K562 (cell line): ENCODE results near the gene SEMA5A. TPM values are rescaled to one million over a fixed set of nuclear protein-coding genes. Genes with fewer than 3 reads are reported as not detected.

ENCODE experiments used
- ATAC-seq: fragments of 200-7000 bp; cut with Tn5 transposase; 3 replicates; pipeline ENCODE4 v1.9.1; 2020; ENCODE audit warnings: moderate library complexity
- Bru-seq: library from RNA; stranded (reverse); fragments of 400-500 nt; gene quantifications from one replicate; lab custom pipeline; 2021; lab: Mats Ljungman, UMichigan
- BruChase-seq, 2 experiments: library from RNA; stranded (reverse); fragments of 400-500 nt; gene quantifications; one replicate each; lab custom pipeline; 2021; lab: Mats Ljungman, UMichigan
- BruUV-seq: library from RNA; stranded (reverse); fragments of 400-500 nt; replicated peaks from 2 replicates; lab custom pipeline; 2021; lab: Mats Ljungman, UMichigan
- CTCF ChIA-PET: fragments of 300-600 bp; formaldehyde crosslinking; extraction: SDS; loops from one replicate; lab custom pipeline; 2021; ENCODE audit warnings: low intra/inter-chr PET ratio; lab: Yijun Ruan, JAX
- POLR2A ChIA-PET: fragments of 300-600, 350-650 bp; sonication (Branson Sonifier 250); formaldehyde crosslinking; extraction: SDS; loops from one replicate; lab custom pipeline; 2021; ENCODE audit warnings: antibody characterized with exemption, inconsistent platforms; lab: Yijun Ruan, JAX
- DNase-seq, 4 experiments: peaks; one replicate each; pipeline versions ENCODE4 v3.0.0 to v3.0.0-alpha.2; 2011 to 2018; ENCODE audit warnings: low spot score in 3 of 4, mixed read lengths in 3 of 4; ENCODE audit errors: extremely low read depth in 1 of 4
- FAIRE-seq: peaks from 2 replicates; lab custom pipeline; 2011; peaks lifted over from hg19 to GRCh38; lab: Jason Lieb, UNC
- H2AFZ ChIP-seq: 2 replicates; pipeline ENCODE4 v1.6.0; 2011; ENCODE audit warnings: low read depth, low read length, control low read depth, inconsistent platforms
- H3K27ac ChIP-seq: fragments of 200-600 bp; 3 replicates; pipeline ENCODE4 v1.8.0; 2011; ENCODE audit warnings: low read depth, mild to moderate bottlenecking, control low read depth, inconsistent platforms, low read length, moderate library complexity, mixed read lengths; ENCODE audit errors: extremely low read depth
- H3K27me3 ChIP-seq, 2 experiments: fragments of 300-600 bp in 1 of 2; 2 replicates in 1 of 2; 3 replicates in 1 of 2; pipeline versions ENCODE4 v1.6.0 to v1.8.0; 2011; ENCODE audit warnings: inconsistent platforms in 2 of 2, low read length in 2 of 2, mild to moderate bottlenecking in 1 of 2, mixed read lengths in 1 of 2, moderate library complexity in 1 of 2; ENCODE audit not compliant: control insufficient read depth in 2 of 2, insufficient read depth in 2 of 2
- H3K36me3 ChIP-seq: fragments of 300-600 bp; 3 replicates; pipeline ENCODE4 v1.8.0; 2011; ENCODE audit warnings: mild to moderate bottlenecking, low read length, inconsistent platforms; ENCODE audit not compliant: control insufficient read depth, insufficient read depth
- H3K4me1 ChIP-seq, 2 experiments: fragments of 200-600 bp in 1 of 2; replicated peaks in 1 of 2; 2 replicates in 1 of 2; 3 replicates in 1 of 2; pipeline versions ENCODE4 v1.5.1 to v1.8.0; 2011; ENCODE audit warnings: inconsistent platforms in 2 of 2, low read length in 2 of 2, mild to moderate bottlenecking in 1 of 2, mixed read lengths in 1 of 2, moderate library complexity in 1 of 2; ENCODE audit not compliant: control insufficient read depth in 2 of 2, insufficient read depth in 2 of 2
- H3K4me2 ChIP-seq: 2 replicates; pipeline ENCODE4 v1.6.1; 2011; ENCODE audit warnings: low read length, control low read depth, inconsistent platforms, mixed read lengths; ENCODE audit not compliant: insufficient read depth
- H3K4me3 ChIP-seq: fragments of 200-600 bp; sonication (generic), shearing (Covaris generic); 2 replicates; pipeline ENCODE4 v1.5.1; 2016; ENCODE audit warnings: control low read depth, inconsistent platforms
- H3K79me2 ChIP-seq: fragments of 200-600 bp; 3 replicates; pipeline ENCODE4 v1.8.0; 2011; ENCODE audit warnings: low read length, inconsistent platforms; ENCODE audit not compliant: control insufficient read depth, insufficient read depth
- H3K9ac ChIP-seq, 2 experiments: 2 replicates each; pipeline versions ENCODE4 v1.6.0 to v1.6.1; 2011; ENCODE audit warnings: low read depth in 2 of 2, low read length in 2 of 2, control low read depth in 1 of 2, inconsistent platforms in 1 of 2, mild to moderate bottlenecking in 1 of 2, mixed read lengths in 1 of 2; ENCODE audit not compliant: insufficient read depth in 1 of 2
- H3K9me1 ChIP-seq: one replicate; pipeline ENCODE4 v1.6.0; 2011; ENCODE audit warnings: inconsistent platforms, mild to moderate bottlenecking, low read length, moderate library complexity; ENCODE audit not compliant: control insufficient read depth, insufficient read depth
- H3K9me3 ChIP-seq: replicated peaks from 2 replicates; pipeline ENCODE4 v1.5.1; 2011; ENCODE audit warnings: low read depth, low read length, inconsistent platforms; ENCODE audit not compliant: control insufficient read depth, insufficient read depth
- H4K20me1 ChIP-seq: replicated peaks from 2 replicates; pipeline ENCODE4 v1.6.1; 2011; ENCODE audit warnings: low read length, inconsistent platforms, mixed read lengths; ENCODE audit not compliant: control insufficient read depth, insufficient read depth
- DDX20 ChIP-seq: fragments of 450-650 bp; IDR thresholded peaks from 2 replicates; pipeline ENCODE4 v1.6.1; 2016; ENCODE audit warnings: missing genetic modification characterization, low read depth, mild to moderate bottlenecking, missing compliant biosample characterization, moderate library complexity
- JUND ChIP-seq, 2 experiments: IDR thresholded peaks; 2 replicates in 1 of 2; 3 replicates in 1 of 2; pipeline ENCODE4 v1.6.1; 2011; ENCODE audit warnings: borderline replicate concordance in 2 of 2, low read depth in 2 of 2, low read length in 2 of 2, improper control_type of control experiment in 1 of 2, missing biosample characterization in 1 of 2, missing genetic modification characterization in 1 of 2, missing genetic modification reagents in 1 of 2
- KDM1A ChIP-seq, 2 experiments: fragments of 450-650 bp; IDR thresholded peaks; 2 replicates each; pipeline ENCODE4 v1.6.1; 2016; ENCODE audit warnings: mild to moderate bottlenecking in 2 of 2
- POLR3A ChIP-seq: IDR thresholded peaks from 2 replicates; pipeline ENCODE4 v1.6.1; 2011; ENCODE audit warnings: borderline replicate concordance, mild to moderate bottlenecking, moderate library complexity; ENCODE audit not compliant: insufficient read length, insufficient read depth; ENCODE audit errors: extremely low read depth
- WGBS: fragments of 100-300 bp; shearing (Covaris generic); methylation state at CpG from one replicate; pipeline ENCODE4 v1.1.6; 2016; ENCODE audit warnings: low coverage, mixed read lengths; ENCODE audit not compliant: insufficient coverage; ENCODE audit errors: missing lambda C conversion rate; 5-methylcytosine and 5-hydroxymethylcytosine counted together
- in situ Hi-C: fragments of 300-500 bp; cut with MboI; formaldehyde crosslinking; loops from 4 replicates; pipeline ENCODE4 v1.15.0; 2018; ENCODE audit warnings: inconsistent platforms, mixed read lengths
- intact Hi-C: fragments of 100-400 bp; cut with micrococcal nuclease; formaldehyde crosslinking; loops from 2 replicates; pipeline ENCODE4 v1.14.2; 2022
- long read RNA-seq, 3 experiments: library from polyadenylated mRNA in 2 of 3; library from RNA in 1 of 3; unstranded in 2 of 3; stranded (forward) in 1 of 3; transcript quantifications; one replicate each; pipeline ENCODE4 v2.0.0, GENCODE V29; 2019 to 2022
- polyA minus RNA-seq, 3 experiments: library from RNA; depleted of rRNA, polyadenylated mRNA; stranded (reverse); fragments of >200 nt; gene quantifications; 2 replicates each; pipeline ENCODE4 v1.2.3, GENCODE V29; 2011
- polyA plus RNA-seq, 8 experiments: library from polyadenylated mRNA; depleted of rRNA in 4 of 8; stranded (reverse) in 5 of 8; unstranded in 3 of 8; fragments of >200 nt; fragmentation: Nextera tagmentation in 2 of 8; fragmentation: Illumina TruSeq in 1 of 8; extraction: Ambion mirVana in 2 of 8; extraction: Trizol in 1 of 8; gene quantifications; 2 replicates each; pipeline versions ENCODE4 v1.2.1 to v1.2.3, GENCODE V29; 2011 to 2014; ENCODE audit warnings: inconsistent platforms in 1 of 8, missing spikeins in 1 of 8
- total RNA-seq, 7 experiments: library from RNA; depleted of rRNA in 6 of 7; stranded (reverse); fragments of >200 nt in 6 of 7; fragmentation: Illumina TruSeq in 2 of 7; extraction: Trizol in 2 of 7; gene quantifications; 2 replicates each; pipeline versions ENCODE4 v1.2.1 to v1.2.3, GENCODE V29; 2011 to 2021; ENCODE audit warnings: low replicate concordance in 1 of 7
- TF ChIP-seq, protein P1 (sequence below), 2 experiments: IDR thresholded peaks; 2 replicates each; pipeline ENCODE4 v1.6.1; 2011; ENCODE audit warnings: borderline replicate concordance in 1 of 2, control low read depth in 1 of 2, low read depth in 1 of 2, low read length in 1 of 2, mild to moderate bottlenecking in 1 of 2, mixed read lengths in 1 of 2, moderate library complexity in 1 of 2; ENCODE audit not compliant: insufficient read depth in 1 of 2, insufficient read length in 1 of 2, poor library complexity in 1 of 2, severe bottlenecking in 1 of 2; ENCODE audit errors: extremely low read depth in 1 of 2

The SEMA5A gene, protein sequence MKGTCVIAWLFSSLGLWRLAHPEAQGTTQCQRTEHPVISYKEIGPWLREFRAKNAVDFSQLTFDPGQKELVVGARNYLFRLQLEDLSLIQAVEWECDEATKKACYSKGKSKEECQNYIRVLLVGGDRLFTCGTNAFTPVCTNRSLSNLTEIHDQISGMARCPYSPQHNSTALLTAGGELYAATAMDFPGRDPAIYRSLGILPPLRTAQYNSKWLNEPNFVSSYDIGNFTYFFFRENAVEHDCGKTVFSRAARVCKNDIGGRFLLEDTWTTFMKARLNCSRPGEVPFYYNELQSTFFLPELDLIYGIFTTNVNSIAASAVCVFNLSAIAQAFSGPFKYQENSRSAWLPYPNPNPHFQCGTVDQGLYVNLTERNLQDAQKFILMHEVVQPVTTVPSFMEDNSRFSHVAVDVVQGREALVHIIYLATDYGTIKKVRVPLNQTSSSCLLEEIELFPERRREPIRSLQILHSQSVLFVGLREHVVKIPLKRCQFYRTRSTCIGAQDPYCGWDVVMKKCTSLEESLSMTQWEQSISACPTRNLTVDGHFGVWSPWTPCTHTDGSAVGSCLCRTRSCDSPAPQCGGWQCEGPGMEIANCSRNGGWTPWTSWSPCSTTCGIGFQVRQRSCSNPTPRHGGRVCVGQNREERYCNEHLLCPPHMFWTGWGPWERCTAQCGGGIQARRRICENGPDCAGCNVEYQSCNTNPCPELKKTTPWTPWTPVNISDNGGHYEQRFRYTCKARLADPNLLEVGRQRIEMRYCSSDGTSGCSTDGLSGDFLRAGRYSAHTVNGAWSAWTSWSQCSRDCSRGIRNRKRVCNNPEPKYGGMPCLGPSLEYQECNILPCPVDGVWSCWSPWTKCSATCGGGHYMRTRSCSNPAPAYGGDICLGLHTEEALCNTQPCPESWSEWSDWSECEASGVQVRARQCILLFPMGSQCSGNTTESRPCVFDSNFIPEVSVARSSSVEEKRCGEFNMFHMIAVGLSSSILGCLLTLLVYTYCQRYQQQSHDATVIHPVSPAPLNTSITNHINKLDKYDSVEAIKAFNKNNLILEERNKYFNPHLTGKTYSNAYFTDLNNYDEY
- total RNA-seq (2011; cell fraction: chromatin; rRNA removed; ENCODE audit: low replicate concordance), result not detected in 2 replicates
- total RNA-seq (2011; cell fraction: nucleolus; rRNA removed), result not detected in 2 replicates
- total RNA-seq (2011; cell fraction: nucleoplasm; rRNA removed), result not detected in 2 replicates
- total RNA-seq (2014; rRNA removed) (not detected in 2 replicates), total RNA-seq (2014; rRNA removed; fragmentation: Illumina TruSeq; extraction: Trizol) (not detected in 2 replicates), total RNA-seq (2015; rRNA removed; fragmentation: Illumina TruSeq; extraction: Trizol) (not detected in 2 replicates), total RNA-seq (2021) (0.02 and 0.07 TPM in 2 replicates), polyA plus RNA-seq (2011; rRNA removed) (not detected in 2 replicates), polyA plus RNA-seq (2014; fragmentation: Illumina TruSeq; extraction: Trizol) (not detected in 2 replicates), polyA plus RNA-seq (2014; fragmentation: Nextera tagmentation; extraction: Ambion mirVana) (not detected), polyA plus RNA-seq (2014; rRNA removed) (not detected in 2 replicates), polyA minus RNA-seq (2011; rRNA and poly(A)+ RNA removed) (not detected in 2 replicates), Bru-seq, nascent RNA (percentile 5 among the genes with signal in this experiment), BruChase-seq, experiment 1, labeled RNA remaining after a 2-hour chase (percentile 3 among the genes with signal in this experiment), BruChase-seq, experiment 2, labeled RNA remaining after a 6-hour chase (percentile 4 among the genes with signal in this experiment)
- polyA plus RNA-seq (2011; cell fraction: cytosol; rRNA removed), result not detected in 2 replicates
- polyA plus RNA-seq (2011; cell fraction: nucleus; rRNA removed), result not detected in 2 replicates
- 0.01 TPM in 1 of 2 replicates, not detected in the other for polyA plus RNA-seq (2012)
- polyA minus RNA-seq (2011; cell fraction: cytosol; rRNA and poly(A)+ RNA removed), result not detected in 2 replicates
- polyA minus RNA-seq (2011; cell fraction: nucleus; rRNA and poly(A)+ RNA removed), result not detected in 2 replicates
- long read RNA-seq, experiment 1, result 0 reads
- long read RNA-seq, experiment 2, result 0 reads
- long read RNA-seq, experiment 3, result 0 reads

DNA sequence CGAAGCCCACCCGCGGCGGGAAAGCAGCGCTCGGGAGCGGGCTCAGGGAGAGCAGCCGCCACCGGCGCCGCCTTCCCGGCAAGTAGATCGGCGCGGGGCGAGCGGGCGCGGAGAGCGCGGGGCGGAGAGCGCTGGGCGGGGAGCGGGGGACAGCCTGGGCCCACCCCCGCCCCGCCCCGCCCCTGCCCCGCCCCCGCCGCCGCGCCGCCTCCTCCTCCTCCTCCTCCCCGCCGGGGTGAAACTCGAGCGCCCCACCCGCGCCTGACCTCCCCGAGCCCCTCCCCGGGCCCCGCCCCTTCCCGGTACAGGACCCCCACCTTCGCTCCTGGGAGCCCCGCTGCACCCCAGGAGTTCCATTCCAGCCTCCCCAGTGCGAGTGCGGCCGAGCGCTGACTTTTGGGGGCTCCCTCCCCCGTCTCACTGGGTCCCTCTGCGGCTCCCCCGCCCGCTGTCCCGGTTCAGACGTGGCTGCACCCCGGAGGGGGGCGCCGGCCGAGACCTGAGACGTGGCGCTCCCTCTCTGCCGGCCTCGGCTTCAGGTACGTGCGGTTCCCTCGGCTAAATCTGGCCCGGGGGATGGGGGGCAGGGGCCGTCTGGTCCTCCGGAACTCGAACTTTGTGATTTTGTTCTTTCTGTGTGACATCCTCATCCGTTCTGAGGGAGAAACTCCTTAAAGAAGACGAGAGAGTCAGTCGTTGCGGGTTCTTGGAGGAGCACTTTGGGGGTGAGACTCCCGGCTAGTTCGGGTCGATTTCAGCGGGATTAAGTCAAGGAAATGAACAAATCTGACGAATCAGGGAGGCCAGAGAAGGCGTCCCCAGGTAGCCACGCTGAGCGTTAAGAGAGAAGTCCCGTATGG is at the start of gene SEMA5A:
TSS of gene SEMA5A (minus strand) at position 84 of the 860 bp plus-strand sequence. CDS start 166,129 bp downstream, outside the sequence.
- BruUV-seq, result no TSS peak
- H3K4me3 ChIP-seq, result 0 out of 2 replicates have a peak within 1 kb of the TSS, but pooled peaks have one; percentile 11
- peaks cover 0 to 21% of the 10 kb centered on the region in 2 experiments; a peak in 2 of 5 replicates for H3K4me1 ChIP-seq
- FAIRE-seq (no peak), ATAC-seq (peak; percentile 92)
- no peaks in the 10 kb centered on the region for H3K9me1 ChIP-seq
- no peaks in the 10 kb centered on the region for H3K9me3 ChIP-seq
- H3K27ac ChIP-seq, result no peak within 1 kb of the TSS
- no peaks in the 10 kb centered on the region for H3K79me2 ChIP-seq
- H4K20me1 ChIP-seq, result no peaks in the 10 kb centered on the region
- TF ChIP-seq POLR3A, result no peak
- TF ChIP-seq, protein P1, sequence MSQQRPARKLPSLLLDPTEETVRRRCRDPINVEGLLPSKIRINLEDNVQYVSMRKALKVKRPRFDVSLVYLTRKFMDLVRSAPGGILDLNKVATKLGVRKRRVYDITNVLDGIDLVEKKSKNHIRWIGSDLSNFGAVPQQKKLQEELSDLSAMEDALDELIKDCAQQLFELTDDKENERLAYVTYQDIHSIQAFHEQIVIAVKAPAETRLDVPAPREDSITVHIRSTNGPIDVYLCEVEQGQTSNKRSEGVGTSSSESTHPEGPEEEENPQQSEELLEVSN (IDR thresholded peaks at IDR 0.05; ENCODE audit: borderline replicate concordance in 1 of 2, extremely low read depth in 1 of 2, insufficient read depth in 1 of 2, insufficient read length in 1 of 2, low read depth in 1 of 2, low read length in 1 of 2, poor library complexity in 1 of 2, severe bottlenecking in 1 of 2), result peak in 1 of 2 experiments; percentile 19
- TF ChIP-seq DDX20 (tag), result no peak
- no peak for TF ChIP-seq JUND (IDR thresholded peaks at IDR 0.05; ENCODE audit: borderline replicate concordance, low read depth, low read length)
- TF ChIP-seq JUND (tag; IDR thresholded peaks at IDR 0.05; ENCODE audit: borderline replicate concordance, low read depth, low read length), result no peak
- TF ChIP-seq KDM1A (IDR thresholded peaks at IDR 0.05), result no peak
- TF ChIP-seq, all 486 proteins: peak for 1
- peak within 1 kb of the TSS; percentile 22; the same call in 1 of the 2 replicates for H2AFZ ChIP-seq
- 23% methylated on average over 38 of the region's 84 CpGs for WGBS
- H3K27me3 ChIP-seq, result peaks cover 0 to 8% of the 10 kb centered on the region in 2 experiments; a peak in 1 of 5 replicates
- intact Hi-C loops, result loop anchor here (2.0 to 10.0 kb wide), 2 partner anchors 185 to 1621 kb away; no protein-coding TSS in a partner anchor
- H3K9ac ChIP-seq, result peak within 1 kb of the TSS in 1 of 2 experiments; percentile 45; a peak in 1 of 4 replicates
- no peaks in the 10 kb centered on the region for H3K36me3 ChIP-seq
- ChIA-PET POLR2A (interaction anchor here (0.6 kb wide), 1 partner anchor 65 kb away, joined by 3 read pairs; no protein-coding TSS in a partner anchor), CTCF (no interaction called here)
- H3K4me2 ChIP-seq, result no peak within 1 kb of the TSS; the same call in 1 of the 2 replicates
- DNase-seq, result peak; percentile 60 to 85 (median 78)
- in situ Hi-C loops, result no loop called here
